Measurements from ENCODE around the gene DDIT4.

The DDIT4 gene

DNA sequence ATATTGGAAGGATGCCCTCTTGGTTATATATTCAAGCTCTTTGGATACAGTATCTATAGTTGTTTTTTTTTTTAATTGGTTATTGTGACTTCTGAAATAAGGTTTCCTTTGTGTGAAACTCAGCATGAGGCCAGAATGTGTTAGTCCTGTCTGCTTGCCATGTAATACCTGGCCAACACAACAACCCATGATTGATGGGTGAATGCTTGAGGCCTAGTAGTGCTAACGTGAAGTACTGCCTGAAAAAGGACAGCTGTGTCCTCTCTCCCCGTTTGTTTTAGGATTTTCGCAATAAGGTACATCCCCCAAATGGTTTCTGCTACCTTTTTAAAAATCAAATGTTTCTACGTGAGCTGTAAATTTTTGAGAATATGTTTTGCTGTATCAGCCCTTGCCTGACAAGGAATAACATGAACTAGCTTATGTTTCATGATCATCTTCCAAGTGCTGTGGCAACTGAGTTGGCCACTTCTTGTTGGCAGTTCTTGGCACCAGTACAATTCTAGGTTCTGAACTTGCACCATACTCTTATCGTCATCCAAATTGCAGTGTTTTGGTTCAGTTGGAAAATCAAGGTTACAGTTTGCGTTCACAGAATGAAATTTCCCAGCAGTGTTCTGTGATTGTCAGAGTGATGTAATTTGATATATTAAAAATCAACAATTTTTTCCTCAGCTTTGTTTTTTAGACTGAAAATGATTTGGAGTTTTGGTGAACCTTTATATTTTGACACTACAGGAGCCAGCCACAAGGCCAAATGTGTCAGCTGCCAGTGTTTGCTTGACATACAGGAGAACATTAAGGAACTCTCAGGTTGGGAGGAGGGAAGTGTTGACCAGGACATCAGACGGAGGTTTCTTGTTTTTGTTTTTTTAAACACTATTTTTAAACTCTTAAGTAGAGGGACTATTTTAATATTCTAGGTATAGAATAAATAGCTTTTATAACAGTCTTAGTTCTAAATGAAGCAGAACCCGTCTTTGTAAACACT, 44.2 kb upstream of the DDIT4 start:
- Histone ChIP-seq H3K4me3 (ENCODE audit: low read depth in 1 of 2, low read length in 1 of 2) (no peak overlapping the region), H3K4me1 (ENCODE audit: control insufficient read depth in 1 of 2, insufficient read depth in 1 of 2, low read depth in 1 of 2, low read length in 1 of 2) (no peaks in the 10 kb centered on the region), H3K27ac (peak overlapping the region; percentile 1), H3K27me3 (no peaks in the 10 kb centered on the region), H3K36me3 (peaks cover 54% of the 10 kb centered on the region), H3K9me3 (no peaks in the 10 kb centered on the region)
- TF ChIP-seq, protein P1, sequence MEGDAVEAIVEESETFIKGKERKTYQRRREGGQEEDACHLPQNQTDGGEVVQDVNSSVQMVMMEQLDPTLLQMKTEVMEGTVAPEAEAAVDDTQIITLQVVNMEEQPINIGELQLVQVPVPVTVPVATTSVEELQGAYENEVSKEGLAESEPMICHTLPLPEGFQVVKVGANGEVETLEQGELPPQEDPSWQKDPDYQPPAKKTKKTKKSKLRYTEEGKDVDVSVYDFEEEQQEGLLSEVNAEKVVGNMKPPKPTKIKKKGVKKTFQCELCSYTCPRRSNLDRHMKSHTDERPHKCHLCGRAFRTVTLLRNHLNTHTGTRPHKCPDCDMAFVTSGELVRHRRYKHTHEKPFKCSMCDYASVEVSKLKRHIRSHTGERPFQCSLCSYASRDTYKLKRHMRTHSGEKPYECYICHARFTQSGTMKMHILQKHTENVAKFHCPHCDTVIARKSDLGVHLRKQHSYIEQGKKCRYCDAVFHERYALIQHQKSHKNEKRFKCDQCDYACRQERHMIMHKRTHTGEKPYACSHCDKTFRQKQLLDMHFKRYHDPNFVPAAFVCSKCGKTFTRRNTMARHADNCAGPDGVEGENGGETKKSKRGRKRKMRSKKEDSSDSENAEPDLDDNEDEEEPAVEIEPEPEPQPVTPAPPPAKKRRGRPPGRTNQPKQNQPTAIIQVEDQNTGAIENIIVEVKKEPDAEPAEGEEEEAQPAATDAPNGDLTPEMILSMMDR (IDR thresholded peaks at IDR 0.05) = no peak

DNA sequence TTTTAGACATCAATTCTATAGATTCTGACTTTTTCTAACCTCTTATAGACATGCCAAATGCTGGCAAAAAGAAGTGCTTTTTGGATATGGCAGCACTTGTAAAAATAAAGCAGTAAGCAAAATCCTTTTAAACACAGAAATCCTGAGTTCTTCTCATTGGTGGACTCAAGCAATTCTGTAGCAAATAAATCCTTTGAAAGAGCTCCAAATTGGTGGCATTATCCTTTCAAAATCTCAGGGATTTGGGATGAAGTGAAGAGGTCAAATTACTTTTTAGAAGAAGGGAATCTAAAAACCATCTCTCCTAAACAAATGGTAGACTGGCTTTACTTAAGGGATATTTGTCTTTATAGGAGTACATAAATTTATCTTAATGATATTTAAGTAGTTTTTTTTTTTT, 40.1 kb upstream of the DDIT4 start:
- TF ChIP-seq, protein P1 (IDR thresholded peaks at IDR 0.05) = no peak
- no peak overlapping the region for H3K27ac ChIP-seq
- no peaks in the 10 kb centered on the region for H3K9me3 ChIP-seq
- no peaks in the 10 kb centered on the region for H3K27me3 ChIP-seq
- H3K4me1 ChIP-seq (ENCODE audit: control insufficient read depth in 1 of 2, insufficient read depth in 1 of 2, low read depth in 1 of 2, low read length in 1 of 2) = no peaks in the 10 kb centered on the region
- H3K4me3 ChIP-seq (ENCODE audit: low read depth in 1 of 2, low read length in 1 of 2) = no peak overlapping the region
- H3K36me3 ChIP-seq = peaks cover 65% of the 10 kb centered on the region

DNA sequence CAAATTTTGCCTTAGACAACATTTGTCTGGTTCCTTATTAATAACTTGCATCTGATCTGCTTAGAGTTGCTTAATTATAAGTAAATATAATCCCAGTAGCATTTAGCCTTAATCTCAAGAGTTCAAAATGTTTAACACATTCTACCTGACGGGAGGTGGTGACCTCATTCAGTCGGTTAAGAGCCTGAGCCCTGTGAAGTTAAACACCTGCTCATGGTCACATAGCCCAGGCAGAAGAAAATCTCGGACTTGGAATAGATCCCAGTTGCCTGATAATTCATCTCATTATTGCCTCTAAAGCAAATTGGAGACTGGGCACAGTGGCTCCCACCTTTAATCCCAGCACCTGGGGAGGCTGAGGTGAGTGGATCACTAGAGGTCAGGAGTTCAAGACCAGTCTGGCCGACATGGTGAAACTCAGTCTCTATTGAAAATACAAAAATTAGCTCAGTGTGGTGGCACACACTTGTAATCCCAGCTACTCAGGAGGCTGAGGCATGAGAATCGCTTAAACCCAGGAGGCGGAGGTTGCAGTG, 39.1 kb upstream of the DDIT4 start:
- TF ChIP-seq, protein P1 (IDR thresholded peaks at IDR 0.05) = no peak
- Histone ChIP-seq H3K9me3 (no peaks in the 10 kb centered on the region), H3K27me3 (no peaks in the 10 kb centered on the region), H3K27ac (no peak overlapping the region), H3K36me3 (peaks cover 67% of the 10 kb centered on the region), H3K4me3 (ENCODE audit: low read depth in 1 of 2, low read length in 1 of 2) (no peak overlapping the region), H3K4me1 (ENCODE audit: control insufficient read depth in 1 of 2, insufficient read depth in 1 of 2, low read depth in 1 of 2, low read length in 1 of 2) (no peaks in the 10 kb centered on the region)

DNA sequence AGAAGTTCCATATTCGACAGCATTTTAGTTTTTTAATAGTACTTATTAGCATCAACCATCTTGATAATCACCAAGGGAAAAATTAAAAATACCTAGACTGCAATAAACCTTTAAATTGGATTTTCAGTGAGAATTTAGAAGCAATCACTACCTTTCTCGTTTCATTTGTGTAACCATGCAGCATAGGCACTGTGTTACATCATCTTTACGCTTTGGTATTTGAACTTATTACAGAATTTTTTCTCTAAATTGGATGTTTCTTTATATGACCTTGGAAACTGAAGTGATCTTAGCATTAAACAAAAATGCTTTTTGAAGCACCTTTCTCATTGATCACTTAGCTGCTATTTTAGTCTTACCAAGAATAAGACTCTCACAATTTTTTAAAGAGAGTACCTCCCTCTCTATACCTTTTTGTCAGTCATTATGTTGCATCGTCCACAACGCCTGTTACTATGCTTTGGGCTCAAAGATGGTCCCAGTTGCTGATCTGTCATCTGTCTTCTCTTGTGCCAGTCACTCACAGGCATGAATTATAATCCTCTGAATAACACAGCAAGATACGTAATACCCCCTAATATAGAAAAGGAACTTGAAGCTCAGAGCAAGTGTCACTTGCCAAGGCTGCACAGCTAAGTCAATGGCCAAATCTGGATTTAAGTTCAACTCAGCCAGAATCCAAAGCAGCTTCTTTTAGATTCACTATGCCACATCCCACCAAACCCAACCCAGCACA, 38.0 kb upstream of the DDIT4 start:
- Histone ChIP-seq H3K27ac (no peak overlapping the region), H3K36me3 (peaks cover 61% of the 10 kb centered on the region), H3K27me3 (no peaks in the 10 kb centered on the region), H3K4me1 (ENCODE audit: control insufficient read depth in 1 of 2, insufficient read depth in 1 of 2, low read depth in 1 of 2, low read length in 1 of 2) (no peaks in the 10 kb centered on the region), H3K9me3 (no peaks in the 10 kb centered on the region), H3K4me3 (ENCODE audit: low read depth in 1 of 2, low read length in 1 of 2) (no peak overlapping the region)
- TF ChIP-seq, protein P1 (IDR thresholded peaks at IDR 0.05) = no peak

DNA sequence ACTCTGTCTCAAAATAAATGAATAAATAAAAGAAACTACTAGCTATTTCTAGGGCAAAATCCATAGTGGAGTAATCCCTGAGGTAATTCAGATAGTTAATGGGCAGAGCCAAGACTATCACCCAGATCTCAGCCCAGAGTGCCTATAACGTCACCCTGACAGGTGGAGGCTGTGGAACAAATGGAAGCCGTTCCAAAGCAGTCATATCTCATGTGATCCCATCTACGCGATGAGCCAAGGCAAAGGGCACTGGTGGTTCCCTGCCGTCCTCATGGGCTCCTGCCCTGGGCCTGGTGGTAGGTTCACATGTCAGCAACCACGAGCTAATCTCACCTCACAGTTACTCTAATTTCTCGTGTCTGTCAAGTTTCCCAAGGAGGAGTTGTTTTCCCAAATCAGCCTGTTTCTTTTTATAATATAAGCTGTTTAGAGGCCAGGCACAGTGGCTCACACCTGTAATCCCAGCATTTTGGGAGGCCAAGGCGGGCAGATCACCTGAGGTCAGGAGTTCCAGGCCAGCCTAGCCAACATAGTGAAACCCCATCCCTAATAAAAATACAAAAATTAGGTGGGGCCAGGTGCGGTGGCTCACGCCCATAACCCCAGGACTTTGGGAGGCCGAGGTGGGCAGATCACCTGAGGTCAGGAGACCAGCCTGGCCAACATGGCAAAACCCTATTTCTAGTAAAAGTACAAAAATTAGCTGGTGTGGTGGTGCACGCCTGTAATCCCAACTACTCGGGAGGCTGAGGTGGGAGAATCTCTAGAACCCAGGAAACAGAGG, 35.1 kb upstream of the DDIT4 start:
- Histone ChIP-seq H3K36me3 (peaks cover 42% of the 10 kb centered on the region), H3K9me3 (no peaks in the 10 kb centered on the region), H3K4me1 (ENCODE audit: control insufficient read depth in 1 of 2, insufficient read depth in 1 of 2, low read depth in 1 of 2, low read length in 1 of 2) (no peaks in the 10 kb centered on the region), H3K27ac (no peak overlapping the region), H3K27me3 (no peaks in the 10 kb centered on the region), H3K4me3 (ENCODE audit: low read depth in 1 of 2, low read length in 1 of 2) (no peak overlapping the region)
- TF ChIP-seq, protein P1 (IDR thresholded peaks at IDR 0.05) = no peak
